Pancreas (tissue), 10 donors: Measurements from ENCODE around the gene TPP2. TPM values are rescaled to one million over a fixed set of nuclear protein-coding genes. Genes with fewer than 3 reads are reported as not detected.

Experiments
- ATAC-seq, 4 donors: fragments of 200-7000 bp; cut with Tn5 transposase; one replicate each; pipeline versions ENCODE4 v1.8.0 to v1.9.1; 2020; ENCODE audit warnings: mild to moderate bottlenecking in 4 of 4, moderate library complexity in 4 of 4
- DNase-seq, 6 donors: peaks; one replicate each; pipeline ENCODE4 v3.0.0-alpha.2; 2020
- FAIRE-seq: peaks from 2 replicates; lab custom pipeline; 2012; peaks lifted over from hg19 to GRCh38; lab: Jason Lieb, UNC
- H3K27ac ChIP-seq, 4 donors: fragments of 200-600 bp; sonication (generic); 1 replicate in 3 of 4; 2 replicates in 1 of 4; pipeline versions ENCODE4 v1.5.0 to v1.8.0; 2020
- H3K27me3 ChIP-seq, 4 donors: fragments of 200-600 bp; one replicate each; pipeline ENCODE4 v1.8.0; 2021
- H3K36me3 ChIP-seq, 3 donors: fragments of 200-600 bp; sonication (generic) in 1 of 3; one replicate each; pipeline versions ENCODE4 v1.5.0 to v1.8.0; 2020 to 2021
- H3K4me1 ChIP-seq, 3 donors: fragments of 200-600 bp; one replicate each; pipeline ENCODE4 v1.8.0; 2021
- H3K4me3 ChIP-seq, 4 donors: fragments of 200-600 bp; sonication (generic) in 2 of 4; one replicate each; pipeline versions ENCODE4 v1.5.0 to v1.8.0; 2020 to 2021
- H3K9me3 ChIP-seq, 4 donors: fragments of 200-600 bp; one replicate each; pipeline ENCODE4 v1.8.0; 2021
- CTCF ChIP-seq, 4 donors: fragments of 200-600 bp; sonication (generic) in 3 of 4; IDR thresholded peaks; one replicate each; pipeline versions ENCODE4 v1.5.0 to v1.8.0; 2021; ENCODE audit warnings: antibody characterized with exemption in 4 of 4
- WGBS, 2 donors: extraction: QIAGEN DNeasy Blood & Tissue Kit; methylation state at CpG; one replicate each; pipeline ENCODE4 v1.1.7; 2013; 5-methylcytosine and 5-hydroxymethylcytosine counted together
- intact Hi-C, 3 donors: fragments of 100-400 bp; cut with DNase I; formaldehyde crosslinking; loops; one replicate each; pipeline versions ENCODE4 v1.11.1 to v1.14.2; 2022
- polyA plus RNA-seq, 2 donors: library from polyadenylated mRNA; stranded (reverse); fragments of 200-250 nt; gene quantifications; one replicate each; pipeline ENCODE4 v1.2.3, GENCODE V29; 2013
- total RNA-seq, 6 donors: library from RNA; stranded (reverse); fragmentation: NEBNext Ultra II Directional in 4 of 6; extraction: Animal tissue kit (Norgen Biotek cat#: 25700) in 4 of 6; gene quantifications; one replicate each; pipeline versions ENCODE4 v1.2.1 to v1.2.4, GENCODE V29; 2021 to 2023
- donor health status: healthy with polysubstance abuse.
- donor health status: DM: no; HTN: no; CAD: no; lungs with moderate emphysema.
- donor health status: DM: no; HTN: no; CAD: no.
- donor health status: control.
- donor health status: control.
- donor health status: Bipolar disorder and iron deficiency.
- donor health status: DM: yes; HTN: yes; CAD: no.
- donor health status: DM: no; HTN: no; CAD: no.
- donor health status: DM: no; HTN: no; CAD: no.
- donor health status: DM: yes; HTN: yes; CAD: no.

TPP2 gene
- total and polyA plus RNA-seq, 8 donors, result 9.5 to 22.3 (median 15.9) TPM

DNA sequence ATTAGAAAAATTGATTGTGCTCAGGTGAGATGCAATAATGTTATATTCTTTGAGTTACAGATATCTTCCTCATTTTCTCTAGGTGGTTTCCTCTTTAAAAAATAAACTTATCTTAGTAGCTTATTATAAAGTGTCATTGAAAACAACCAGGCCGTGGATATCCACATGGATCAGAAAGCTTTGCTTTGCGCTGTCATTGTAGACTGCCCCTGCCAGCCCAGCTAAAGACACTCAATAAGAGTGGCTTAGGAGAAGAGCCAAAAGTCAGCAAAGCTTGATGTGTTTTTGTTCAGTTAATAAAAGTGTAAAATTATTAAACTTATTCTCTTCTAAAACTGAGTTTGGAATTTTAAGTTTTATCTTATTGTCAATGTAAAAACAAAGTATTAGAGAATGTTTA is 34.4 kb downstream of the TPP2 start:
- DNase-seq (no peak), ATAC-seq (no peak), FAIRE-seq (no peak)
- H3K9me3 ChIP-seq, result no peaks in the 10 kb centered on the region
- no peak overlapping the region for H3K27ac ChIP-seq
- TF ChIP-seq CTCF (IDR thresholded peaks at IDR 0.05), result no peak
- no peaks in the 10 kb centered on the region for H3K27me3 ChIP-seq
- peaks cover 0 to 9% (median 5%) of the 10 kb centered on the region in 3 donors for H3K4me1 ChIP-seq
- no peak overlapping the region for H3K4me3 ChIP-seq
- 93 to 94% methylated on average over 2 of the region's 2 CpGs for WGBS, 2 donors
- intact Hi-C loops, result no loop called here
- H3K36me3 ChIP-seq, result peaks cover 0 to 23% (median 0%) of the 10 kb centered on the region in 3 donors

DNA sequence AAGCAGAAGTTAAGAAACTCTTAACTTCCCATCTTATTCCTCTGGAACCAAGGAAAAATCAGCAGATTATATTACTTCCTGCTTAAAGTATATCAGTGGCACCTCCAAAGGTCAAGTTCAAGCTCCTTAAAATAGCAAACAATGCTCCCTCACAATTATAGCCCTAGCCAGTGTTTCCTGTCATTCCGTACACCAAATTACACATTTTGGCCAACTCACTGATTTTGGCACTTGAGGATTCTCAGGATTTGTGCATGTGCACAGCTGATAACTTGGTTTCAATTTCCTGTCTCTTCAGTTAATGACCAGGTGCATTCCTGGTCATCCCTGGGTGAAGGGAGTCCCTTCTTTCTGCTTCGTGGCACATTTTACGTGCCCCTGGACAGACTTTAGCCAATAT is 42.0 kb downstream of the TPP2 start:
- no peak overlapping the region for H3K27ac ChIP-seq
- intact Hi-C loops, result no loop called here
- peaks cover 0 to 35% (median 6%) of the 10 kb centered on the region in 3 donors for H3K36me3 ChIP-seq

GRCh38 chr13:102642029-102642428 is 45.2 kb downstream of the TPP2 start:
- 44 to 65% methylated on average over 4 of the region's 4 CpGs for WGBS, 2 donors
- no peak for TF ChIP-seq CTCF (IDR thresholded peaks at IDR 0.05)
- Histone ChIP-seq H3K4me1 (peaks cover 4 to 6% (median 5%) of the 10 kb centered on the region in 3 donors), H3K27me3 (no peaks in the 10 kb centered on the region), H3K27ac (no peak overlapping the region), H3K9me3 (no peaks in the 10 kb centered on the region), H3K4me3 (no peak overlapping the region), H3K36me3 (peaks cover 0 to 35% (median 12%) of the 10 kb centered on the region in 3 donors)
- DNase-seq (no peak), ATAC-seq (no peak), FAIRE-seq (no peak)
- intact Hi-C loops, result no loop called here

More for the DNA sequence above, 42.0 kb downstream of the TPP2 start:
- ATAC-seq (no peak), DNase-seq (no peak), FAIRE-seq (no peak)
- Histone ChIP-seq H3K4me3 (no peak overlapping the region), H3K27me3 (no peaks in the 10 kb centered on the region), H3K4me1 (peaks cover 4 to 6% (median 5%) of the 10 kb centered on the region in 3 donors), H3K9me3 (no peaks in the 10 kb centered on the region)
- no peak for TF ChIP-seq CTCF (IDR thresholded peaks at IDR 0.05)
- 84 to 86% methylated on average over 3 of the region's 3 CpGs for WGBS, 2 donors

- DNase-seq, result peak; percentile 75 to 90 (median 84)
Observed at GRCh38 chr13:102642475-102642874, 45.7 kb downstream of the TPP2 start.

More at GRCh38 chr13:102642475-102642874, 45.7 kb downstream of the TPP2 start:
- no peak for TF ChIP-seq CTCF (IDR thresholded peaks at IDR 0.05)
- Histone ChIP-seq H3K27me3 (no peaks in the 10 kb centered on the region), H3K27ac (no peak overlapping the region), H3K9me3 (no peaks in the 10 kb centered on the region), H3K4me1 (peaks cover 4 to 6% (median 5%) of the 10 kb centered on the region in 3 donors), H3K4me3 (no peak overlapping the region), H3K36me3 (peaks cover 0 to 38% (median 12%) of the 10 kb centered on the region in 3 donors)
- WGBS, 2 donors, result 9 to 16% methylated on average over 6 of the region's 6 CpGs
- intact Hi-C loops, result no loop called here
- peak; percentile 64 for FAIRE-seq
- ATAC-seq, result peak; percentile 93 to 98 (median 96)
